Cerebellar cortex (tissue), 1 donor: Measurements from ENCODE around the gene UBAP1.
"Not testable (repeated sequence)": the region's sequence is repeated elsewhere in the genome, so short reads cannot be mapped to it uniquely, and the experiment has no call there.

Source experiments
- DNase-seq: peaks from one replicate; pipeline ENCODE4 v3.0.0-alpha.2; 2015; ENCODE audit warnings: low spot score

Gene UBAP1

DNA sequence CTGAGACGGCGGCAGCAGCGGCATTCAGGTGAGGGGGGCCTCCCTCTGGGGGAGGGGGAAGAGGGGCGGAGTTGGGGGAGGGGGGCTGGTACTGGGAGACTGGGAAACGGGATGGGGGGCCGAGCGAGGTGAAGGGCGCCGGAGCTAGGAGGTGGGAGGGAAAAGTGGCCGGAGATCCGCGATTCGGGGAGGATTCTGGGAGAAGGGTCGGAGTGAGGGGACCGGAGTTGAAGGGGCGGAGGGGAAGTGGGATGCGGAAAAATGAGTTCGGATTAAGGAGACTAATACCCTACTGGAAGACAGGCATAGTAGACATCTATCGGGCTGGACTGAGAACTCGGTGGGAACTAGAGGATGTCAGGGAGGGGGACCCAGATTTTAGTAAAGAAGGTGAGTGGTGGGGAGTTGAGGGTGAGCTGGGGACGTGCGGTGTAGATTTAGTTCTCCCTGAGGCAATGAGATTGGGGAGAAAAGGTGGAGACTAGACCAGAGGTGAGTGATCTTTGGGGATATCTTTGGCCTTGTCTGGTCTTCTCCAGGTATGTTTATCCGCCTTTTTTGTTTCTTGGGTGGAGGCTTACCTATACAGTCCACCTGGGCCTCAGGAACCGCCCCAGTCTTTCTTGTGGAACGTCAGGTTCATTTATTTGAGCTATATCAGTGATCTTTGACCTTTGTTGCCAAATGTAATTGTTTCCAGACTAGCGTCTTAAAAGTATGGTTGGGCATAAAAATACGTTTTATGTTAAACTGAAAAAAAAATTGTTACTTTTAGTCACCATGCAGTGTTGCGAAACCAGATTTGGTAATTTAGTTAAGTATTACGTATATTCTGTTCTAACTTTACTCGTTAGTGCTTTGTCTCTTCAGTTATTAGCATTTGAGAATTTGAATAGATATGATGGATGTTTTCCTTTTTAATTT, 632 bp downstream of the UBAP1 start:
- no peak for DNase-seq

DNA sequence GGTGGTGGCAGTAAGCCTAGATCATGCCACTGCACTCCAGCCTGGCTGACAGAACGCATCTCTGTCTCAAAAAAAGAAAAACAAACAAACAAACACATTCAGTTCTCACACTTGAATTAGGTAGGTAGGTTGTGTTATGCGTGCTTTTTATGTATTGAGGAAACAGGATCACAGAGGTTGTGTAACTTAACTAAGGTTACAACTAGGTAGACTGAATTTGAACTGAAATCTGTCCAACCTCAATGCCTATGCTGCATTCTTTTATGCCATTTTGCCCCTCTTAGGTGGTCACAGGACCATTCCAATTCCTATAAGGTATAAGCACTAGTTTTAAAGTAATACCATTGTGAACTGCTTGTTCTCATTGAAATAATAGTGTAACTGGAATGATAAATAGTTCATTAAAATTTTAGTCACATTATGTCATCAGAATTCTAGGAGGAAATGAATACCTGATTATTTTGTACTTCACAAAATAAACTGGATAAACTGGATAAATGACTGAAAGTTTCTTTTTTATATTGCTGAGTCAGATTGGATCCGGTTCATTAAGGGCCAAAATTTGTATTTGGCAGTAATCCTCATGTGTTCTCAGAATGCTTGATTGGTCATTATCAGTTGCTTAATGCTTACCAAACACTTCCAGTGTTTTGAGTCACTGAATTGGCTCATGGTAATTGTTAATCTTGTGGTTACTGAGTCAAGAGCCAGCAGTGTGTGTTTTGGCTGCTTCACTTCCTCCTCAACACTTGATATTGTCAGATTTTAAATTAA, 7.1 kb downstream of the UBAP1 start:
- no peak for DNase-seq

DNA sequence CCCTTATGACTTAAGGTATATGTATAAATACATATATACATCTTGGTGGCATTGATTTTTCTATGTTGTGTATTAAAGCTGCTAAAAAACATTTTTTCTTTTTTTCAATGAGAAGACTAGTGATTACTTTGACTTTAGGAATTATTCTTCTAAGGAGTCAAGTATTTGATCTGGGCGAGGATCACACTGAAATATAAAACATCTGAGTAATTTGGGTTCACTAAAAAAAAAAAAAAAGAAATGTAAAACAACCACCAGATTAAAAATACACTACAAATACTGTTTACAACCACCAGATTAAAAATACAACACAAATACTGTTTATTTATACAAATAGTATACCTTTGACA, 9.0 kb downstream of the UBAP1 start:
- DNase-seq, result no peak

DNA sequence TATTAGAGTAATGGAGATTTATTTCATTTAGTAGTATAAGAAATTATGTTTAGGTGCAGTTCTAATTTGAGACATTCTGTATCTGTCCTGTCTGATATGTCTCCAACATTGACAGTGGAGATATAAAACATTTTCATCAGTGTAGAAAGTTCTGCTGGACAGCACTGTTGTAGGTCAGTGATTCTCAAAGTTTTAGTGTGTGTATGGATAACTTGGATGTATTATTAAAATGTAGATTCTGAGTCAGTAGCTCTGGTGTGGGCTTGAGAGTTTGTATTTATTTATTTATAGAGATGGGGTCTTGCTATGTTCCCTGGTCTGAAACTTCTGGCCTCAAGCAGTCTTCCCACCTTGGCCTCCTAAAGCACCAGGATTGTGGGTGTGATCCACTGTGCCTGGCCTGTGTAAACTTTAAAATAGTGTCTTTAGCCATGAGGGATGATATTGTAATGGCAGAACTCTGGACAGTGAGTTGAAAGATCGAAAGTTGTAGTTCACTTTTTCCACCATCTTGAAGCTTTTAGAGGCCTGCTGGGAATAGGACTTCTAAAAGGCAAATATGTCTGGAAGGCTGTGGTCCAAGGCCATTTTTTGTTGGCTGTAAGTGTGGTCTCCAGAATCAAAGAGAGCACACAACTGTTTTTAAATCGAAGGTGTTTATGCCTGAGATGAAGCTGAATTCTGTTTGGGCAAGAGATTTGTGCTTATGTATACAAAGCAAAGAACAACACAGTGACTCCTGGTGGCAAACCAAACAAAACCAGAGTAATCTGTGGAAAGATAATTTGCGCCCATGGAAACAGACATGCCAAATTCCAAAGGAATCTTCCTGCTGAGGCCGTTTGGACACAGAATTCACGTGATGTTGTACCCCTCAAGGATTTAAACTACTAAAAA, 12.4 kb downstream of the UBAP1 start:
- DNase-seq, result peak; percentile 23

DNA sequence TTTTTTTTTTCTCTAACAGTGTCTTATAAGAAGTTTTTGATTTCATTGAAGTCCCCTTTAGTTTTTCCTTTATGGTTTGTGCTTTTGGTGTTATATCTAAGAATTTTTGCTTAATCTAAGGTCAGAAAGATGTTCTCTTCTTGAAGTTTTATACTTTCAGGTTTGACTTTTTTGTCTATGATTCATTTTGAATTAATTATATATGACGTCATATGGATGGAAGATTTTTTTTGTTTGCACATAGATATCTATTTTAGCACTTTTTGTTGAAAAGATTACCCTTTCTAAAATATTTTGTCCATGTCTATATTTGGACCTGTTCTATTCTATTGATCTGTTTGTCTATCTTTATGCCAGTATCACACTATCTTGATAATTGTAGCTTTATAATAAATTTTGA, 16.3 kb downstream of the UBAP1 start:
- DNase-seq, result no peak

DNA sequence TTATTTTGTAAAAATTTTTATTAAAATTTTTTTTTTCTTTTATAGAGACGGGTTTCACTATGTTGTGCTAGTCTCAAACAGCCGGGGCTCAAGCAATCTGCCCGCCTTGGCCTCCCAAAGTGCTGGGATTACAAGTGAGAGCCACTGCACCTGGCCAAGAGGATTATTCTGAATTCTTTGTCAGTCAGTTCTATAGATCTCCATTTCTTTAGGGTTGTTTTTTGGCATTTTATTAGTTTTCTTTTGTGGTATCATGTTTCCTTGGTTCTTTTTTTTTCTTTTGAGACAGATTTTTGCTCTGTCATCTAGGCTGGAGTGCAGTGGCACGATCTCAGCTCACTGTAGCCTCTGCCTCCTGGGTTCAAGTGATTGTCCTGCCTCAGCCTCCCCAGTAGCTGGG, 18.4 kb downstream of the UBAP1 start:
- DNase-seq, result not testable (repeated sequence)

DNA sequence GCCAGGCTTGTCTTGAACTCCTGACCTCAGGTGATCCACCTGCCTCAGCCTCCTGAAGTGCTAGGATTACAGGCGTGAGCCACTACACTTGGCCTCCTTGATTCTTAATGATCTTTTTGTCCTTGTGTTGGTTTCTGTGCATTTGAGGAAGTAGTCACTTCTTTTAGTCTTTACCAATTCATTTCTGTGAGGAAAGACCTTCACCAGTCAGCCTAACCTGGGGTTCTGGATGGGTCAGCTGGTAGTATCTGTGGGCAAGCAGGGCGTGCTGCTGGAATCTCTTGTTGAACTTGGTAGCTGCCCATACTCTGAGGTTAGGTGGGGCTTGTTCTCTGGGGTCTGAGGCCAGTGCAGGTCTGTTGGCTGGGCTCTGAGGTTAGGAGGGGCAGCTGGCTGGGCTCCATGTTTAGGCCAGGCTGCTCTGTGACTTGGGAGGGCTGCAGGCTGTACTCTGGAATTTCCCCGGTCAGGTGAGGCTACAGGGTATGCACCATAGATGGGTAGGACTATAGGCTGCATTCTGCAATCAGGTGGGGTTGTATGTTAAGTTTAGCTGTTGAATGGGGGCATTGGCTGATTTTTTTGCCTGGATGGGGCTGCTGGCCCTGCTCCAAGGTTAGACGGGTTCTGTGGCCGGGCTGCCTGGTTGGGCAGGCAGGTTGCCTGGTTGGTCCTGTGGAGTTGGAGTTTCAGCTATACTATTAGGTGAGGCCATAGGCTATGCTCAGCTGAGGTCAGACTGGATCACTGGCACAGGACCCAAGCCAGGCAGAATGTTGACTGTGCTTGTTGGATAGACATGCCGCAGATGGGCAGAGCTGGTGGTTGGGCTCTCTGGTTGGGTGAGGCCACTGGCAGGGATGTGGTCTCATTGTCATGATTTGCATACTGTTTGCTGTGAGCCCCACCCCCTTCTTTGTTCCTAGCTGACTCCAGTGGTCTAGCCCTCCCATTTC, 19.2 kb downstream of the UBAP1 start:
- no peak for DNase-seq

DNA sequence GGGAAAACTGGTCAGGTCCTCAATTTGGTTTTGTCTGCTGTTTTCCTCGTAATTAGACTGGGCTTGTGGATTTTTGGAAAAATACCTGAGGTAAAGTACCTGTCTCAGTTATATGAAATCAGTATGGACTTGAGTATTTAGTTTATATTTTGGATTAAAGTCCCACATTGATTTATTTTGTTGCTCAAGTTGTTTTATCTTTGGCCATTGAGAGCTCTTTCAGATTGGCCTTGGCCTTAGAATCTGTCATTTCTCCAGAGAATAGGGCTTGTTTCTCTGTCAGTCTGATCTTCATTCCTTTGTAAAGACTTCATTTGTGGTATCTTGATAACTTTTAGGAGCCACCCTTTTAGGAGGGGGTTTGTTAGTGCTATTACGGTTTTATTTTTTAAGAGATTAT, 21.2 kb downstream of the UBAP1 start:
- no peak for DNase-seq

DNA sequence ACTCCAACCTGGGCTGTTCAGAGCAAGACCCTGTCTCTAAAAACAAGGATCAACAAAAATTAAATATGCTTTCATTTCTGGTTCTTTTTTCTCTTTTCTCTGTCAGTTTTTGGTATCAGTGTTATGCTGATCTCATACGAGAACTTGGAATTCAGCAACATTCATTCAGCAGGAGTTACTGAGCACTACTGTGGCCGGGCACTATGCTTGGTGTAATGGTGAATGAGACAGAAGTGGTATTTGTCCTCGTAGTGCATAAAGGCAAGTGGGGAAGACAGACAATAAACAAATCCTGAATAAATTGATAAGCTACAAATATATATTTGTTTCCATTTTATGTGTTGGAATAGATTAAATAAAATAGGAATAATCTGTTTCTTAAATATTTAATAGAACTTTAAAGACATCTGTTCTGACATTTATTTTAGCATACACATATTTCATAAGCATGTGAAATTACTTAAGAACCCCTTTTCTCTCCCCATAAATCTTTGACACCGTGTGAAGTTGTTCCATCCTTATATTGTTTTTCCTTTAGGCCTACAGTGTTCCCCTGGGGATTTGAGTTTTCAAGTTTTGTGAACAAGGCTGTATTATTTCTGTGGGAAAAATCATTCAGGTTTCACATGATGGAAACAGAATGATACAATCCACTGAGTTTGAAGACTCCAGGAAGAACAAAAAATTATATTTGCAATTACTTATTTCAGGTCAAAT, 24.6 kb downstream of the UBAP1 start:
- no peak for DNase-seq

DNA sequence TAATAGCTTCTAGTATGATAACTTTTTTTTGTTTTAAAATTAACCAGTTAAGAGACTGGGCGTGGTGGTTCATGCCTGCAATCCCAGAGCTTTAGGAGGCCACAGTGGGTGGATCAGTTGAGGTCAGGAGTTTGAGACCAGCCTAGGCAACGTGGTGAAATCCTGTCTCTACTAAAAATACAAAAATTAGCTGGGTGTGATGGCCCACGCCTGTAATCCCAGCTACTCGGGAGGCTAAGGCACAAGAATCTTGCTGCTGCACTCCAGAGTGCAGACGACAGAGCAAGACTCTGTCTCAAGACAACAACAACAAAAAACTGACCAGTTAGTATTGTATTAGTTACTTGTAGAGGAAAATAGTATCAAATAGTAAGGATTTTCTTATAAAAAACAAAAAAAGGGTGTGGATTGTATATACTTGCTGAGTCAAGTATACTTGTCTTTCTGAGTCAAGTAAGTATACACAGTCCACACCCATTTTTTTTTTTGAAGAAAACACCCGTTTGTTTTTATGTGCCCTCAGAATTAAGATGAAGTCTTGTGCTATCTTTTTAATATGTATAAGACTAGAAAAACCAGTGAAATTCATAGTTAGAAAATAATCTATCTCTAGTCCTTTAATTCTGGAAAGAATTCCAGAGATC, 25.3 kb downstream of the UBAP1 start:
- no peak for DNase-seq

DNA sequence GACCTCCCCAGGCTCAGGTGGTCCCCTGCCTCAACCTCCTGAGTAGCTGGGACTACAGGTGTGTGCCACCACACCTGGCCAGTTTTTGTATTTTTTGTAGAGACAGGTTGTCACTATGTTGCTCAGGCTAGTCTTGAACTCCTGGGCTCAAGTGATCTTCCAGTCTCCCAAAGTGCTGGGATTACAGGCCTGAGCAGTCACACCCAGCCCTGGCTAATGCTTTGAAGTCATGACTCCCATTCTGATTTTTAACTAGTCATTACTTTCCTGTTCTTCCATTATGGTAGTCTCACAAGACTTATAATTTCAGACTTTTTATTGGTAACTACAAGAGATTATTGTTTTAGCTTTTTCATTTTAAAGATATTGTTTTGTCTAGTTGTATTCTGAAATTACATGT, 26.3 kb downstream of the UBAP1 start:
- DNase-seq, result no peak

DNA sequence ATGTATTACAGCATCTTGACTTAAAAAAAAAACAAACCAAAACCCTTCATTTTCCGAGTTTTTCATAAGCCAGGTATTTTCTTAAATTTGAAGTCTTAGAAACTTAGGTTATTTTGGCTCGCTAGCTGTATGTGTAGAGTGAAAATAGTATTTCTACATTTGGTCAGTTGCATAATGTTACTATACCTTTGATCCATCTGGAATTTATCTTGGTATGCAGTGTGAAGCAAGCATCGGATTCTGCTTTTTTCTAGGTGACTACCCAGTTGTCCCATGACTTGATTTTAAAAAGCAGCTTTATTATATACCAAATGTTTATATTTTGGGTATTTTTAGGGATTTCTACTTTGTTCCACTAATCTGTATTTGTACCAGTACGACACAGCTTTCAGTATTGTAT, 27.7 kb downstream of the UBAP1 start:
- DNase-seq, result no peak

DNA sequence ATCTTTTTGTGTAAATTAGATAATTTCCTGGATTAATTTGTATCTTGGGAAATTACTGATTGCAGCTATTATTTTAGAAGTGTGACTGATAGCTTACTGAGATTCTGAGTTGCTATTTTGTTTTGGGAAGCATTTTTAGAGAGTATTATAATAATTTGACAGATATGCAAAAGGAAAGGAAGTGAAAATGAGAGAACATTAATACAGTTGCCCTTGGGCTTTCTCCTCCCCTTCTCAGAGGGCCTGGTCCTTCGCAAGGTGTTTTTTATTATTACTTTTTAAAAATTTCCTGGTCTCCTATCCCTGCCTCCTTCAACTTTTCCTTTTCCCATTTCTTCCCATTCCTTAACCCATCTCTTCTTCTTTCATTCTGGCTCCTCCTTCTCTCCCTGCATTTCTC, 32.6 kb downstream of the UBAP1 start:
- no peak for DNase-seq

DNA sequence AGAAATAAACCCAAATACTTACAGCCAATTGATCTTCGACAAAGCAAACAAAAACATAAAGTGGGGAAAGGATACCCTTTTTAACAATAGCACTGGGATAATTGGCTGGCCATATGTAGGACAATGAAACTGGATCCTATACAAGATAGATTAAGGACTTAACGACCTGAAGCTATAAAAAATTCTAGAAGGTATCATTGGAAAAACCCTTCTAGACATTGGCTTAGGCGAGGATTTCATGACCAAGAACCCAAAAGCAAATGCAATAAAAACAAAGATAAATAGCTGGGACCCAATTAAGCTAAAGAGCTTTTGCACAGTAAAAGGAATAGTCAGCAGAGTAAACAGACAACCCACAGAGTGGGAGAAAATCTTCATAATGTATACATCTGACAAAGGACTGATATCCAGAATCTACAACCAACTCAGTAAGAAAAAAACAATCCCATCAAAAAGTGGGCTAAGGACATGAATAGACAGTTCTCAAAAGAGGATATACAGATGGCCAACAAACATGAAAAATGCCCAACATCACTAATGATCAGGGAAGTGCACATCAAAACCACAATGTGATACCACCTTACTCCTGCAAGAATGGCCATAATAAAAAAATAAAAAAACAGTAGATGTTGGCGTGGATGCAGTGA, 35.6 kb downstream of the UBAP1 start:
- DNase-seq, result not testable (repeated sequence)

DNA sequence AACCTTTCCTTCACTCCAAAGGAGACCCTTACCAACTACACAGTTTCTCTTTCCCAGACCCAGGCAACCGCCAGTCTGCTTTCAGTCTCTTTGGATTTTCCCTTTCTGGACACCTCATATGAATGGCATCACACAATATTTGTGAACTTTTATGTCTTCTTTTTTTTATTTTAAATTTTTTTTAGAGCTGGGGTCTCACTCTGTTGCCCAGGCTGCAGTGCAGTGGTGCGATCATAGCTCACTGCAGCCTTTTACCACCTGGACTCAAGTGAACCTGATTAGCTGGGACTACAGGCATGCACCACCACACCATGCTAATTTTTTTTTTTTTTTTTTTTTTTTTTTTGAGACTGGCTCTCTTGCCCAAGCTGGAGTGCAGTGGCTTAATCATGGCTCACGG, 37.5 kb downstream of the UBAP1 start:
- DNase-seq, result no peak

DNA sequence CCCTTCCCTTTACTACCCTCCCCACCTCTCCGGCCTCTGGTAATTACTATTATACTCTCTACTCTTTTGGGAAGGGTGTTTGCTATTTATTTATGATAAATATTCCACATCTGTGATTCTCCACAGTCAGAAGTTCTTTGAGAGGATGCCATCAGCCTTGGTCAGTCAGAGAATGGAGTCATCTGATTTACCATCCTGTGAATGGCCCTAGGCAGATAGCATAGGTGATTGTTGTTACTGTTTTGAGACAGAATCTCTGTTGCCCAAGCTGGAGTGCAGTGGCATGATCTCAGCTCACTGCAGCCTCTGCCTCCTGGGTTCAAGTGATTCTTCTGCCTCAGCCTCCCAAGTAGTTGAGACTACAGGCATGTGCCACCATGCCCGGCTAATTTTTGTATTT, 38.2 kb downstream of the UBAP1 start:
- DNase-seq, result not testable (repeated sequence)

DNA sequence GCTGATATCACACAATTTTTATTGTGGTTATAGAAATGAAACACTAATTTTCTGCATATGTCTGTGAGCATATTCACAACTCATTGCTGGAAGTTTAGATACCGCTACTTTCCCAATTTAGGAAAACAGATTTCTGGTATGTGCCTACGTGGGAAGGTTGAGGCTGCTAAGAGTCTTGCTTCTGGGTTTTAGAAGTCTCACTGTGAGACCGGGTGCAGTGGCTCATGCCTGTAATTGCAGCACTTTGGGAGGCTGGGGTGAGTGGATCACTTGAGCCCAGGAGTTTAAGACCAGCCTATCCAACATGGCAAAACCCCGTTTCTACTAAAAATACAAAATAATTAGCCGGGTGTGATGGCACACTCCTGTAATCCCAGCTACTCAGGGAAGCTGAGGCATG, 39.6 kb downstream of the UBAP1 start:
- DNase-seq, result peak; percentile 20

DNA sequence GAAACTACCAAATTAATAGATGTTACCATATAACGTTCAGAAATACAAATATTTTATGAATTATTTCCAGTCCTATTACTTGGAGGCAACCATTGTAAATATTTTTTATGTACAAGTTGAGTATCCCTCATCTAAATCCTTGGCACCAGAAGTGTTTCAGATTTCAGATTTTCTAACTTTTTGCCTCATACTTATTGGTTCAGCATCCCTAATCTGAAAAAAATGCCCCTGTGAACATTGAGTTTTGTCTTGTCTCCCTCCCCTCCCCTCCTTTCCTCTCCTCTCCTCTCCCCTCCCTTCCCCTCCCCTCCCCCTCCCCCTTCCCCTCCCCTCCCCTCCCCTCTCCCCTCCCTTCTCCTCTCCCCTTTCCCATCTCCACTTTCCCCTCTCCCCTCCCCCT, 40.6 kb downstream of the UBAP1 start:
- DNase-seq, result no peak

DNA sequence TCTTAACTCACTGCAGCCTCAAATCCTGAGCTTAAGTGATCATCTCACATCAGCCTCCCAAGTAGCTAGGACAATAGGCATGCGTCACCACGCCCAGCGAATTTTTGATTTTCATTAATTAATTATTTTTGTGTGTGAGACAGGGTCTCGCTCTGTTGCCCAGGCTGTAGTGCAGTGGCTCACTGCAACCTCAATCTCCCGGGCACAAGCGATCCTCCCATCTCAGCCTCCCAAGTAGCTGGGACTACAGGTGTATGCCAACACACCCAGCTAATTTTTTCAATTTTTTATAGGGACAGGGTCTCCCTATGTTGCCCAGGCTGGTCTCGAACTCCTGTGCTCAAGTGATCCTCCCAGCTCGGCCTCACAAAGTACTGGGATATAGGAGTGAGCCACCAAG, 41.4 kb downstream of the UBAP1 start:
- DNase-seq, result no peak

DNA sequence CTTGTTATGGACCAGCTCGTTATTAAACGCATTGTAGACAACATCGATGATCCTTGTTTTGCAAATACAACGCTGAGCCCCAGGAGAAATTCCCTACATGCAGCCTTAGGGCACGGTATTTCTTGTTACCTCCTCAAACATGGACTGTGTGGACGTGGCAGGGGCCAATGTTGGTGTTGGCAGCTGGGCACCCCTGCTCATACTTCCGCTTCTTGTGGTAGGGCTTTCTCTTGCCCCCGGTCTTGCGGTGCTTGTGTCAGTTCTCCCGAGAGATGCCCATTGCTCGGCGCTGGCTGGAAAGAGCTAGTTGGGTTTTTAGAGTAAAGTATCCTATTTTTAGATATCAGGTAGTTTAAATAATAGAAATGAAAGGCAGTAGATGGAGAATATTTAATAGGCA, 45.5 kb downstream of the UBAP1 start:
- DNase-seq, result no peak
